Lower leg skin (tissue), 3 donors: ENCODE measurements around the gene DCAF8L2.

Experiments used
- POLR2A ChIP-seq, 2 donors: fragments of 450-650 bp; IDR thresholded peaks; one replicate each; pipeline ENCODE4 v1.6.1; 2016 to 2017; ENCODE audit warnings: antibody characterized with exemption in 2 of 2, mild to moderate bottlenecking in 1 of 2, moderate library complexity in 1 of 2
- TF ChIP-seq, protein P1 (sequence below), 3 donors: fragments of 450-650 bp; IDR thresholded peaks; one replicate each; pipeline ENCODE4 v1.5.1; 2016; ENCODE audit warnings: antibody characterized with exemption in 3 of 3, mild to moderate bottlenecking in 3 of 3, moderate library complexity in 2 of 3

DNA sequence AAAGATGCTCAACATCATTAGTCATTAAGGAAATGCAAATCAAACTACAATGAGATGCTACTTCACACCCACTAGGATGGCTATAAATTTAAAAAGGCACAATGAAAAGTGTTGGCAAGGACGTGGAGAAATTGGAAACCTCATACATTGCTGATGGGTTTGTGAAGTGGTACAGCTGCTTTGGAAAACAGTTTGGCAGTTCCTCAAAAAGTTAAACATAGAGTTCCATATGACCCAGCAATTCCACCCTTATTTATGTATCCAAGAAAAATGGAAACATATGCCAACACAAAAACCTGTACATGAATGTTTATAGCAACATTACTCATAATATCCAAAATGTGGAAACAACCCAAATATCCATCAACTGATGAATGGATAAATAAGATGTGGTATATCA, 116.4 kb downstream of the DCAF8L2 start:
- TF ChIP-seq, protein P1, sequence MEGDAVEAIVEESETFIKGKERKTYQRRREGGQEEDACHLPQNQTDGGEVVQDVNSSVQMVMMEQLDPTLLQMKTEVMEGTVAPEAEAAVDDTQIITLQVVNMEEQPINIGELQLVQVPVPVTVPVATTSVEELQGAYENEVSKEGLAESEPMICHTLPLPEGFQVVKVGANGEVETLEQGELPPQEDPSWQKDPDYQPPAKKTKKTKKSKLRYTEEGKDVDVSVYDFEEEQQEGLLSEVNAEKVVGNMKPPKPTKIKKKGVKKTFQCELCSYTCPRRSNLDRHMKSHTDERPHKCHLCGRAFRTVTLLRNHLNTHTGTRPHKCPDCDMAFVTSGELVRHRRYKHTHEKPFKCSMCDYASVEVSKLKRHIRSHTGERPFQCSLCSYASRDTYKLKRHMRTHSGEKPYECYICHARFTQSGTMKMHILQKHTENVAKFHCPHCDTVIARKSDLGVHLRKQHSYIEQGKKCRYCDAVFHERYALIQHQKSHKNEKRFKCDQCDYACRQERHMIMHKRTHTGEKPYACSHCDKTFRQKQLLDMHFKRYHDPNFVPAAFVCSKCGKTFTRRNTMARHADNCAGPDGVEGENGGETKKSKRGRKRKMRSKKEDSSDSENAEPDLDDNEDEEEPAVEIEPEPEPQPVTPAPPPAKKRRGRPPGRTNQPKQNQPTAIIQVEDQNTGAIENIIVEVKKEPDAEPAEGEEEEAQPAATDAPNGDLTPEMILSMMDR (IDR thresholded peaks at IDR 0.05) = no peak
- TF ChIP-seq POLR2A (IDR thresholded peaks at IDR 0.05) = no peak
